ENCODE results near the gene ADCY10. TPM values are rescaled to one million over a fixed set of nuclear protein-coding genes. Genes with fewer than 3 reads are reported as not detected.
"Not testable (repeated sequence)": the region's sequence is repeated elsewhere in the genome, so short reads cannot be mapped to it uniquely, and the experiment has no call there.

Gene ADCY10
- total RNA-seq, 2 experiments from 2014 or later, result 0.15 TPM; not detected in 1

DNA sequence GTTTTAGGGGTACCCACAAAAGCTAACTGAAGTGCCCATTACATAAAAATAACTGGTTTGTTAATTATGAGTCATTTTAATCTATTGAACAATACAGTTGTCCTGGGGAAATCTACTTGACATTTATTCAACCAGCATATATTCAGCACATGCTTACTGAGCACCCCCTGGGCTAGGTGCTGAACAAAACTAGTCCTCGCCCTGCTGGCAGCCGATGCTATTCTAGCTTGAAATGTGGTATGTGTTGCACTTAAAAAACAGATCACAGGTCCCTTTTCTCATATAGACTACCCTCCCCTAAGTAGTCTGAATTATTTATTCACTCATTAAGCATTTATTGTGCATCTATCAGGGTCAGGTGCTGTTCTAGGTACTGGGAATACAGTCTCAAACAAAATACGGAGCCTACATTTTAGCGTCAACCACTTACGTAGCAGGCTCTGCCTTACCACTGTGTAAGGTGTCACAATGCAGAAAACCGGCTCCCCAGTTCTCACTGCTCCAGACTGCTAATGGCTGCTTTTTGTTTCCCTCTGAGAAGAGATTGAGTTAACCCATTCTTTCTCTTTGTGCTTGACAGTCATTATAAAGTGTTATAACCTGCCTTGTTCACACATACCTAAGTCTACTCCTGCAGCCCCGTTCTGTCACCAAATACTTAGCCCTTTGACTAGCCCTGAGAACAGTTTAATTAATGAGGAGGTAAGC lies 57.1 kb downstream of the ADCY10 start:
- ChIA-PET CTCF (interaction anchor here (1.6 kb wide), 1 partner anchor 11 kb away, joined by 3 read pairs; no protein-coding TSS in a partner anchor), POLR2A (no interaction called here)
- H3K4me1 Mint-ChIP-seq, result no peaks in the 10 kb centered on the region
- no peak for DNase-seq
- H3K9me3 Mint-ChIP-seq, result no peaks in the 10 kb centered on the region
- no peaks in the 10 kb centered on the region for H3K36me3 Mint-ChIP-seq (ENCODE audit: low read depth)
- H3K27ac Mint-ChIP-seq, result no peak overlapping the region
- peaks cover 4% of the 10 kb centered on the region for H3K27me3 Mint-ChIP-seq
- H3K4me3 Mint-ChIP-seq, result no peak overlapping the region

DNA sequence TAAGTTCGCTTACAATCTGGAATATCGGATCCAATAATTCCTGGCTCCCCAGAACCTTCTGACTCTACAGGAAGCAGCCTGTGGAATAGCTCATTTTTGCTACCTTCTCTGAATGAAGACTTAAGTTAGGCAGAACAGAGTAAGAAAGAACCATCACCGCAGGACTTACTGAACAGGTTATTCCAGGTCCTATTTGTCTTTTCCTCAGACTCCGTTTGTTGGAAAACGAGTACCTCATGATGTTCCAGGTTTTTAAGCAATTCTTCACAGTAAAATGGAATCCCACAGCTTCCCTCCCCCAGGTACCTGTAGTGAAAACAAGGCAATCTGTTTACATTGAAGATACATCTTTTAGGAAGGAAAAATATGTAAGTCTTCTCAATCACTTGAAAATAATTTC lies 59.8 kb downstream of the ADCY10 start:
- Mint-ChIP-seq H3K4me1 (no peaks in the 10 kb centered on the region), H3K9me3 (no peaks in the 10 kb centered on the region), H3K36me3 (ENCODE audit: low read depth) (no peaks in the 10 kb centered on the region), H3K27ac (no peak overlapping the region), H3K4me3 (no peak overlapping the region), H3K27me3 (peaks cover 4% of the 10 kb centered on the region)
- DNase-seq, result no peak
- ChIA-PET POLR2A (no interaction called here), CTCF (no interaction called here)

DNA sequence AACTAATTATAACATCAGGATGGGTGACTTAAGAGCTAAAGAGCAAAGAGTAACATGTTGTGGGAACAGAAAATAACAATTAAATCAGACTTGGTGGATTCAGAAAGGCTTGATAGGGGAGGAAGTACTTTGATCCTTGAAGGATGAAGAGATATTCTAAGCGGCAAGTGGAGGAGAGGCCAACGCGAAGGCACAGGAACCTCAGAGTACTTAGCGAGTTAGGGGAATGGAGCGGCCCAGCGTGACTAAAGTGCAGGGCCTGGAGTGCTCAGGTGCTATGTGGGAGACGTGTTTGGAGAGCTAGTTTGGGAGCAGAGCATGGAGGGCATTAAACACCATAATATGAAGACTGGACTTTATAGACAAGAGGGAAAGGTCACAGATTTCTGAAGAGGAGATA lies 64.3 kb downstream of the ADCY10 start:
- no peak overlapping the region for H3K4me3 Mint-ChIP-seq
- ChIA-PET CTCF (no interaction called here), POLR2A (no interaction called here)
- H3K27ac Mint-ChIP-seq, result no peak overlapping the region
- no peak for DNase-seq
- H3K9me3 Mint-ChIP-seq, result no peaks in the 10 kb centered on the region
- H3K4me1 Mint-ChIP-seq, result no peaks in the 10 kb centered on the region
- H3K36me3 Mint-ChIP-seq (ENCODE audit: low read depth), result no peaks in the 10 kb centered on the region
- peaks cover 4% of the 10 kb centered on the region for H3K27me3 Mint-ChIP-seq

DNA sequence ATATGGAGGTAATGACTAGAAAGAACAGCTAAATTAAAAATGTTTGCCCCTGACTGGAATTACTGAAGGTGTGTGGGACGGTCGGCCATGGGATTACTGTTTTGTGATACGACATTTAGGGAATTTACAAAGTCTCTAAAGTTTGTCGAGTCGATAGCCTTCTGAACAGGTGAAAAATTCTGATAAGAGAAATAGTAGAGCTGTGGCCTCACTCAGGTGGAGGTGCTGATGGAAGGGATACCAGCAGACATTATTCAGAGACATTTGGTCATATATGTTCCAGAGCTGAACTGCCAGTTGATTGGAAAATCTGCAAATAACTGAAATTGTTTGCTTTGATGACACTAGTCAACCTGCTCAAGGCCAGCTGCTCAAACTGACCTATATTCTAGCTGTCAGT lies 71.1 kb downstream of the ADCY10 start:
- no peaks in the 10 kb centered on the region for H3K36me3 Mint-ChIP-seq (ENCODE audit: low read depth)
- no peaks in the 10 kb centered on the region for H3K9me3 Mint-ChIP-seq
- H3K4me1 Mint-ChIP-seq, result no peaks in the 10 kb centered on the region
- POLR2A ChIA-PET, result no interaction called here
- CTCF ChIA-PET, result interaction anchor here (1.2 kb wide), 1 partner anchor 29 kb away, joined by 3 read pairs; no protein-coding TSS in a partner anchor
- H3K4me3 Mint-ChIP-seq, result no peak overlapping the region
- H3K27me3 Mint-ChIP-seq, result peaks cover 8% of the 10 kb centered on the region
- no peak overlapping the region for H3K27ac Mint-ChIP-seq
- no peak for DNase-seq

DNA sequence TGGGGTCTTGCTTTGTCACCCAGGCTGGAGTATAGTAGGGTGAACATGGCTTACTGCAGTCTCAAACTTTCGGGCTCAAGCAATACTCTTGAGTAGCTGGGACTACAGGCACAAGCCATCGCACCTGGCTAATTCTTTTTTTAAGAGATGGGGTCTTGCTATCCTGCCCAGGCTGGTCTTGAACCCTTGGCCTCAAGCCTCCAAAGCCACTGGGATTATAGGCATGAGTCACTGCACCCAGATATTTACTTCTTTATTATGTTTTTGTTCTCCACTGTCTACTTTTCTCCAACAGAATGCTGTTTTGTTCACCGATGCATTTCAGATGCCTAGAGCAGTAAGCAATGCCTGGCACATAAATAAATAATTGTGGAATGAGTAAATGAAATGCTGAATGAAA lies 72.4 kb downstream of the ADCY10 start:
- H3K36me3 Mint-ChIP-seq (ENCODE audit: low read depth), result no peaks in the 10 kb centered on the region
- ChIA-PET CTCF (no interaction called here), POLR2A (no interaction called here)
- no peaks in the 10 kb centered on the region for H3K9me3 Mint-ChIP-seq
- DNase-seq, result no peak
- H3K27me3 Mint-ChIP-seq, result peaks cover 8% of the 10 kb centered on the region
- H3K4me1 Mint-ChIP-seq, result peaks cover 7% of the 10 kb centered on the region
- H3K4me3 Mint-ChIP-seq, result no peak overlapping the region
- H3K27ac Mint-ChIP-seq, result no peak overlapping the region

DNA sequence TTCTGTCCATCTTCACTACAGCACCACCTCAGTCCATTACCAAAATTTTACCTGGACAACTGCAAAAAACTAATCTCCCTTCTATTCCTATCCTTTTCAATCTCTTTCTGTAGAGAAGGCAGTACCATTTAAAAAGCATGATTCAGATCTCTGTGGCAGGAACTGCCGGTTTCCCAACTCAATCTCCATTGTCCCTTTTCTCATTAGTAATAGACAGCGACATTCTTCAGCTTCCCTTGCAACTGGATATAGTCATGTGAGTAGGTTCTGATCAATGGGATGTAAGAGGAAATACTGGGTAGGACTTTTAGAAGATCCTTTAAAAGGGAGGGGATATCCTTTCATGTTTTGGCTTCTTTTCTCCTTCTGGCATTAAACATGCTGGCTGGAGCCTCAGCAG lies 74.9 kb downstream of the ADCY10 start:
- DNase-seq, result no peak
- Mint-ChIP-seq H3K36me3 (ENCODE audit: low read depth) (no peaks in the 10 kb centered on the region), H3K4me3 (no peak overlapping the region), H3K4me1 (peaks cover 7% of the 10 kb centered on the region), H3K9me3 (no peaks in the 10 kb centered on the region), H3K27me3 (peaks cover 8% of the 10 kb centered on the region), H3K27ac (no peak overlapping the region)
- CTCF ChIA-PET, result interaction anchor here (0.6 kb wide), 1 partner anchor 210 kb away, joined by 3 read pairs; no protein-coding TSS in a partner anchor
- POLR2A ChIA-PET, result no interaction called here

DNA sequence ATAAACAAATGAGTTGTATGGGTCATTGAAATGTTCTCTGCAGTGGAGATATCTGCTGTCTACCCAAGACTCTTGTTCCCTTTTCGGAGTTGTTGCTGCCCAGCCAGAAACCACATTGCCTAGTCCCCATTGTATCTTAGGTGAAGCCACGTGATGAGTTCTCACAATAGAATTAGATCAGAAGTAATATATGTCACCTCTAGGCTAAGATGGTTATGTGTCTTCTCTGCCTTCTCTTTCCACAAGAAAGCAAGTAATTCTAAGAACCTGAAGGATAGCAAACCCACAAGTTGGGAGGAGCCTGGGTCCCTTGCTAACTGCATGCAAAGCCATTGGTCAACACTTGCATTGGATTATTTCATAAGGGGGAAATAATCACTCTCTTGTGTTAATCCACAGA lies 76.6 kb downstream of the ADCY10 start:
- CTCF ChIA-PET, result no interaction called here

DNA sequence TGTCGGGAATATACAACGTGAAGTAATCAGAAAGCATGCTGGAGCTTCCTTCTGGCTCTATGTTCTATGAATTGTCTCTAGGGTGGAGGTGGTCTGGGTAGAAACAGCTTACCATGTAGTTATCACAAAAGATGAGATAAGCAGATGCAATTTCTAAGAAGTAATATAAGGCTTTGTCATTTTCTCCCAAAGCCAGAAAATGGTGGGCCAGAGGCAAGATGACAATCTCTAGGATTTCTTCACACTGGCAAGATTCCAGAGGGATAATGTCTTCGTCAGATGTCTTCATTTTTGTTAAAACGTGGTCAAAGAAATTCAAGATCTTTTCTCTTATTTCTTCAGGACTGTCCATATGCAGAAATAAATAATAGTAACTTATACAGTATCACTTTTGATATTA lies 77.7 kb downstream of the ADCY10 start:
- no peak overlapping the region for H3K4me3 Mint-ChIP-seq
- H3K27me3 Mint-ChIP-seq, result peaks cover 11% of the 10 kb centered on the region
- POLR2A ChIA-PET, result no interaction called here
- H3K4me1 Mint-ChIP-seq, result peaks cover 7% of the 10 kb centered on the region
- H3K27ac Mint-ChIP-seq, result no peak overlapping the region
- H3K36me3 Mint-ChIP-seq (ENCODE audit: low read depth), result no peaks in the 10 kb centered on the region
- no peak for DNase-seq
- H3K9me3 Mint-ChIP-seq, result peaks cover 3% of the 10 kb centered on the region
- CTCF ChIA-PET, result no interaction called here

More for the DNA sequence above, 76.6 kb downstream of the ADCY10 start:
- DNase-seq, result no peak
- Mint-ChIP-seq H3K36me3 (ENCODE audit: low read depth) (no peaks in the 10 kb centered on the region), H3K27ac (no peak overlapping the region), H3K4me3 (no peak overlapping the region), H3K9me3 (peaks cover 3% of the 10 kb centered on the region), H3K4me1 (peaks cover 7% of the 10 kb centered on the region), H3K27me3 (peaks cover 11% of the 10 kb centered on the region)
- POLR2A ChIA-PET, result no interaction called here

DNA sequence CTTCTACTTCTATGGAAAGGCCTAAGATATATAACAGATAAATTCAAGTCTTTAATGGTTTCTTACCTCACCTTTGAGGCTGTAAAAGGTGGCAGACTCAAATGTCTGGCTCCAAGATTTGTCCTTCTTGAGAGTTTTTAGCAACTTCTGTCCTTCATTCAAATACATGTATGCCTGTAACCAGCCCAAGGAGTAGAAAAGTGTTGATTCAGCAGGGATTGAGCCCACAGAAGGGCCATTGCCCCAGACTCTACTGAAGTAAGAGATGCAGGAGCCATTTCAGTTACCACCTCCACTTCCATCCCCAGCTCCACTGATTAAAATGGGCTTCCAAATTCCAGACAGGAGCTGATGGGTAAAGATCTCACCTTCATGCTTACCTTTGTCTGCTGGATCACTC lies 80.0 kb downstream of the ADCY10 start:
- H3K27me3 Mint-ChIP-seq, result peaks cover 9% of the 10 kb centered on the region
- no peak for DNase-seq
- ChIA-PET CTCF (no interaction called here), POLR2A (no interaction called here)
- no peaks in the 10 kb centered on the region for H3K36me3 Mint-ChIP-seq (ENCODE audit: low read depth)
- H3K4me3 Mint-ChIP-seq, result no peak overlapping the region
- peaks cover 3% of the 10 kb centered on the region for H3K9me3 Mint-ChIP-seq
- peaks cover 7% of the 10 kb centered on the region for H3K4me1 Mint-ChIP-seq
- no peak overlapping the region for H3K27ac Mint-ChIP-seq

DNA sequence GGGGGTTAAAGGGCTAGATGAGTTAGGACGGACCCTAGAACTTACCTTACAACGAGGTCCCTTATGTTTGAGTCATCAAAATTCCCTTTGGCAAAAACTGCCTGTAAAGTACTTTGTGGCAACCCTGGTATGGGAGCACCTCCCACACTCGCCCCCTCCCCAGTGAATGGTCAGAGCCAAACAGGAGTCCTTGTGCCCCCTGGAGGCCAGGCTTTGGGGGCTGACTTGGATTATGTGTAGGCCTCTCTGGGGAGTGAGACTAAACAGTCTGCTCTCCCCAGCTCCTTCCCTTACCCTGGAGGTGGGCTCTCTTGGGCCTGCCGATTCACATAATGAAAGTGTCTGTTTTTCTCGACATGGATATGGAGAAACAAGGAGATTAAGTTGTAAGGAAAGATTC lies 81.2 kb downstream of the ADCY10 start:
- peaks cover 4% of the 10 kb centered on the region for H3K27me3 Mint-ChIP-seq
- no peak overlapping the region for H3K4me3 Mint-ChIP-seq
- H3K36me3 Mint-ChIP-seq (ENCODE audit: low read depth), result no peaks in the 10 kb centered on the region
- H3K9me3 Mint-ChIP-seq, result peaks cover 3% of the 10 kb centered on the region
- peaks cover 7% of the 10 kb centered on the region for H3K4me1 Mint-ChIP-seq
- no peak for DNase-seq
- H3K27ac Mint-ChIP-seq, result no peak overlapping the region
- ChIA-PET POLR2A (no interaction called here), CTCF (no interaction called here)

DNA sequence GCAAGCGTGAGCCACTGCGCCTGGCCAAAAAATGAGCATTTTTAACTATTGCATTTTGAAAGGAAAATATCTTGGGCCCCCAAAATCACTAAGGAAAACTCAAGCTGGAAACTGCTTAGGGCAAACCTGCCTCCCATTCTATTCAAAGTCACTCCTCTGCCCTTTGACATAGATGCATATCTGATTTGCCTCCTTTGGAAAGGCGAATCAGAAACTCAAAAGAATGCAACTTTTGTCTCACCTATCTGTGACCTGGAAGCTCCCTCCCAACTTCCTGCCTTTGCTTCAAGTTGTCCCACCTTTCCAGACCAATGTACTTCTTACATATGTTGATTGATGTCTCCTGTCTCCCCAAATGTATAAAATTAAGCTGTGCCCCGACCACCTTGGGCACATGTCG lies 83.3 kb downstream of the ADCY10 start:
- DNase-seq; H3K27ac Mint-ChIP-seq; H3K27me3 Mint-ChIP-seq; POLR2A ChIA-PET; H3K36me3 Mint-ChIP-seq (ENCODE audit: low read depth); H3K4me3 Mint-ChIP-seq; H3K9me3 Mint-ChIP-seq; H3K4me1 Mint-ChIP-seq: not testable (repeated sequence)
- CTCF ChIA-PET, result interaction anchor here (1.3 to 1.8 kb wide), 2 partner anchors 11 to 30 kb away, joined by 3 read pairs; no protein-coding TSS in a partner anchor

DNA sequence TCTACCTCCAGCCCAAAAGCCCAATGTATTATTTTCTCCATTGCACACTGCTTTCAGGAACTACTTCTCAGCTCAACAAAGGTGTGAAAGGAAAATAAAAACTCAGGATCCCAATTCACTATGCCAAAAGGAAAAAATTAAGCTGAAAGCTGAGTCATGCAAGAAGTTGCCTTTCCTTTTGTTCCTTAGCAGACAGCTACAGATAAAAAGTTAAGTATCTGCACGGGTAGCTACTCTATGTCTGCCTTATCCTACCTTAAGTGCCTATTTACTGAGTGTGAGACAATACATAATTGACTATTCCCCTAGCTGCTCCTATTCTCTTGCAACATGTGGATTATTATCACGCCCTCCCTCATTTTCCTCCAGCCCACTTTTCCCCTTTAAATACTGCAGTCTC lies 84.1 kb downstream of the ADCY10 start:
- Mint-ChIP-seq H3K9me3 (peaks cover 3% of the 10 kb centered on the region), H3K27me3 (peaks cover 7% of the 10 kb centered on the region), H3K36me3 (ENCODE audit: low read depth) (no peaks in the 10 kb centered on the region), H3K4me1 (no peaks in the 10 kb centered on the region), H3K4me3 (no peak overlapping the region), H3K27ac (no peak overlapping the region)
- CTCF ChIA-PET, result interaction anchor here (1.0 to 1.8 kb wide), 2 partner anchors 10 to 16 kb away, joined by 3 read pairs; no protein-coding TSS in a partner anchor
- POLR2A ChIA-PET, result no interaction called here
- no peak for DNase-seq

DNA sequence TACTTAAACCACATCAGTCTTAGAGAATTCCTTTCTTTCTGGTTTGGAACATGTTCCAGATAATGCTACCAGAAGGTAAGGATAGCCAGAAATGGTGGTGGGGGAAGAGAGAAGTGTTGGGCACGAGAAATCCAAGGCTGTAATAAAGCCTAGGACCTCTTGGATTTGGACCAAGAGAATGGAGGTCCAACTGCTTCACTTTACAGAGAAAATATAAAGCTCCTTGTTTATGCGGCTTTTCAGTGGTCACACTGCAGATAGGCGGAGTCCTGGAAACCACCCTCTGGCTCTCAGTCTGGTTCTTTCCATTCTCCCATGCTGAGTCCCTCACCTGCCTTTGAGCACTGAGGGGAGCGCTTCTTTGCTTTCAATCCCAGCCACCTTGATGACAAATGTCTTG lies 87.8 kb downstream of the ADCY10 start:
- H3K4me3 Mint-ChIP-seq, result no peak overlapping the region
- CTCF ChIA-PET, result interaction anchor here (1.5 kb wide), 1 partner anchor 111 kb away, joined by 3 read pairs; no protein-coding TSS in a partner anchor
- peaks cover 6% of the 10 kb centered on the region for H3K27me3 Mint-ChIP-seq
- POLR2A ChIA-PET, result no interaction called here
- DNase-seq, result no peak
- no peaks in the 10 kb centered on the region for H3K9me3 Mint-ChIP-seq
- H3K27ac Mint-ChIP-seq, result no peak overlapping the region
- H3K4me1 Mint-ChIP-seq, result peaks cover 6% of the 10 kb centered on the region
- H3K36me3 Mint-ChIP-seq (ENCODE audit: low read depth), result no peaks in the 10 kb centered on the region
